ENCODE results near the gene DEPDC5. TPM values are rescaled to one million over a fixed set of nuclear protein-coding genes. Genes with fewer than 3 reads are reported as not detected.

Gene DEPDC5
- total RNA-seq, 4 donors from 2014 or later = 18.0 to 33.9 (median 23.5) TPM

- Histone ChIP-seq H3K9me3 (no peaks in the 10 kb centered on the region), H3K27me3 (no peaks in the 10 kb centered on the region), H3K27ac (no peak overlapping the region), H3K4me3 (no peak overlapping the region), H3K4me1 (no peaks in the 10 kb centered on the region), H3K36me3 (no peaks in the 10 kb centered on the region)
- DNase-seq (ENCODE audit: low spot score in 2 of 2) = no peak
- no peak for TF ChIP-seq EP300 (IDR thresholded peaks at IDR 0.05)
- TF ChIP-seq POLR2A (IDR thresholded peaks at IDR 0.05) = no peak
- no peak for TF ChIP-seq CTCF (IDR thresholded peaks at IDR 0.05)
- 58 to 59% methylated on average over 4 of the region's 4 CpGs for whole genome bisulfite sequencing, 2 donors
Observed at GRCh38 chr22:31935961-31936635, 182.3 kb downstream of the DEPDC5 start.

DNA sequence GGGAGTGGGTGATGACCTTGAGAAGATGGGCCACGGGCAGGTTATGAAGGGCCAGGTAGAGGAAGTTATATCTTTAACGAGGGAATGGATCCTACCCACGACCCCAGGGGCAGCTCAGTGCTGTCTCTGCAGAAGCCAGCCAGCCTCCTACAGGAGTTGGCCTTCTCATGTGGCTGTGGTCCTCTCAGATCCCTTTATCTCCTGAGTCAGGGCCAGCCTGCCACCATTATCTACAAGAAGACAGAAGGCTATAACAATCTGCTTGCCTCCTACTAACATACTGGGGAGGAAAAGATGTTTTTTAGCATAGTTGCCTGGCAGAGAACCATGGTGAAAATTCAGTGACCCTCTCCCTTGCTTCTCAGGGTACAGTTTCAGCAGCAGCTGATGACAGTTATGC lies 183.5 kb downstream of the DEPDC5 start:
- Histone ChIP-seq H3K4me1 (no peaks in the 10 kb centered on the region), H3K27me3 (no peaks in the 10 kb centered on the region), H3K27ac (no peak overlapping the region), H3K4me3 (no peak overlapping the region), H3K9me3 (no peaks in the 10 kb centered on the region), H3K36me3 (no peaks in the 10 kb centered on the region)
- DNase-seq (ENCODE audit: low spot score in 2 of 2) = no peak
- no peak for TF ChIP-seq EP300 (IDR thresholded peaks at IDR 0.05)
- TF ChIP-seq CTCF (IDR thresholded peaks at IDR 0.05) = no peak
- no peak for TF ChIP-seq POLR2A (IDR thresholded peaks at IDR 0.05)
- WGBS, 2 donors = 73 to 81% methylated on average over 3 of the region's 3 CpGs

GRCh38 chr22:31938296-31938695 lies 184.5 kb downstream of the DEPDC5 start:
- no peak for DNase-seq (ENCODE audit: low spot score in 2 of 2)
- WGBS, 2 donors = 63 to 76% methylated on average over 8 of the region's 8 CpGs
- Histone ChIP-seq H3K4me1 (peaks cover 0 to 1% (median 0%) of the 10 kb centered on the region in 4 donors), H3K9me3 (no peaks in the 10 kb centered on the region), H3K27ac (no peak overlapping the region), H3K4me3 (no peak overlapping the region), H3K27me3 (no peaks in the 10 kb centered on the region), H3K36me3 (no peaks in the 10 kb centered on the region)
- TF ChIP-seq CTCF (IDR thresholded peaks at IDR 0.05) (no peak), POLR2A (IDR thresholded peaks at IDR 0.05) (no peak), EP300 (IDR thresholded peaks at IDR 0.05) (no peak)

DNA sequence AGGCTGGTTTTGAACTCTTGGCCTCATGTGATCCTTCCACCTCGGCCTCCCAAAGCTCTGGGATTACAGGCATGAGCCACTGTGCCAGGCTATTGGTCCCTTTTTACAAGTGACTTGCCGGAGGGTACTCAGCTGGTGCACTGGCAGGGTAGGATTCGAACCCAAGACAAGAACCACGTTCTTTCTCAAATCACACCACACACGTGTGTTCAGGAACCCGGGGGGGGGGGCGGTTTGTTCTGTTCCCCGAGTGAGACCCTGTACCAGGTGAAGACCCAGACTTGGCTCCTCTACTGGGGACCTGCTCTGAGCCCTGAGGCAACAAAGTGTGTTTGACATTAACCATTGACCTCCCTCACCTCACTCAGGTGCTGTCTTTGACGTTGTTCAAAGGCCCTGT lies 186.7 kb downstream of the DEPDC5 start:
- WGBS, 2 donors = 87 to 90% methylated on average over 8 to 9 of the region's 9 CpGs

More for the DNA sequence above, 186.7 kb downstream of the DEPDC5 start:
- Histone ChIP-seq H3K4me1 (peaks cover 0 to 7% (median 2%) of the 10 kb centered on the region in 4 donors), H3K4me3 (no peak overlapping the region), H3K27ac (no peak overlapping the region), H3K36me3 (no peaks in the 10 kb centered on the region), H3K9me3 (no peaks in the 10 kb centered on the region), H3K27me3 (no peaks in the 10 kb centered on the region)
- DNase-seq (ENCODE audit: low spot score in 2 of 2) = no peak
- TF ChIP-seq POLR2A (IDR thresholded peaks at IDR 0.05) = no peak
- no peak for TF ChIP-seq CTCF (IDR thresholded peaks at IDR 0.05)
- TF ChIP-seq EP300 (IDR thresholded peaks at IDR 0.05) = no peak

All from tibial nerve (tissue), 4 donors.